Tibial nerve (tissue), 4 donors: ENCODE data around the gene ICE1. TPM values are rescaled to one million over a fixed set of nuclear protein-coding genes. Genes with fewer than 3 reads are reported as not detected.
"Not testable (repeated sequence)": the region's sequence is repeated elsewhere in the genome, so short reads cannot be mapped to it uniquely, and the experiment has no call there.

Source experiments
- DNase-seq, 2 donors: peaks; one replicate each; pipeline ENCODE4 v3.0.0-alpha.2; 2019; ENCODE audit warnings: low spot score in 2 of 2
- H3K27ac ChIP-seq, 4 donors: fragments of 200-600 bp; sonication (generic) in 3 of 4; one replicate each; pipeline ENCODE4 v1.5.1; 2017 to 2019; ENCODE audit warnings: mild to moderate bottlenecking in 1 of 4
- H3K27me3 ChIP-seq, 2 donors: fragments of 200-600 bp; sonication (generic) in 1 of 2; one replicate each; pipeline versions ENCODE4 v1.5.1 to v1.6.0; 2017 to 2019
- H3K36me3 ChIP-seq, 3 donors: fragments of 200-600 bp; sonication (generic); one replicate each; pipeline ENCODE4 v1.5.1; 2018 to 2019
- H3K4me1 ChIP-seq, 4 donors: fragments of 200-600 bp; sonication (generic) in 3 of 4; one replicate each; pipeline ENCODE4 v1.5.1; 2017 to 2019
- H3K4me3 ChIP-seq, 4 donors: fragments of 200-600 bp; sonication (generic) in 3 of 4; one replicate each; pipeline ENCODE4 v1.5.1; 2017 to 2019; ENCODE audit warnings: mild to moderate bottlenecking in 1 of 4, moderate library complexity in 1 of 4
- H3K9me3 ChIP-seq, 4 donors: fragments of 200-600 bp; sonication (generic) in 3 of 4; one replicate each; pipeline ENCODE4 v1.5.1; 2017 to 2019
- CTCF ChIP-seq, 5 experiments: fragments of 200-600 bp in 3 of 5; fragments of 450-650 bp in 2 of 5; sonication (generic) in 3 of 5; IDR thresholded peaks; one replicate each; pipeline ENCODE4 v1.5.1; 2016 to 2019; ENCODE audit warnings: antibody characterized with exemption in 5 of 5, mild to moderate bottlenecking in 3 of 5, moderate library complexity in 2 of 5
- EP300 ChIP-seq, 2 donors: sonication (generic); formaldehyde crosslinking; IDR thresholded peaks; one replicate each; pipeline ENCODE4 v1.6.1; 2017; ENCODE audit warnings: antibody characterized with exemption in 2 of 2, mild to moderate bottlenecking in 1 of 2
- POLR2A ChIP-seq, 2 donors: fragments of 450-650 bp; IDR thresholded peaks; one replicate each; pipeline ENCODE4 v1.6.1; 2017; ENCODE audit warnings: antibody characterized with exemption in 2 of 2, mild to moderate bottlenecking in 2 of 2, moderate library complexity in 2 of 2
- WGBS, 2 donors: methylation state at CpG; one replicate each; pipeline ENCODE4 v1.1.5; 2018; 5-methylcytosine and 5-hydroxymethylcytosine counted together
- total RNA-seq, 4 donors: library from RNA; depleted of rRNA; stranded (reverse); fragments of >200 nt; gene quantifications; one replicate each; pipeline ENCODE4 v1.1.0, GENCODE V29; 2016

The ICE1 gene
- total RNA-seq, 4 donors from 2014 or later, result 30.9 to 37.5 (median 33.7) TPM

- Histone ChIP-seq H3K4me3 (no peak overlapping the region), H3K4me1 (no peaks in the 10 kb centered on the region), H3K36me3 (no peaks in the 10 kb centered on the region), H3K27me3 (no peaks in the 10 kb centered on the region), H3K9me3 (no peaks in the 10 kb centered on the region), H3K27ac (no peak overlapping the region)
- DNase-seq, result no peak
- WGBS, 2 donors, result 60 to 66% methylated on average over 4 of the region's 4 CpGs
- no peak for TF ChIP-seq POLR2A (IDR thresholded peaks at IDR 0.05)
- no peak for TF ChIP-seq EP300 (IDR thresholded peaks at IDR 0.05)
- no peak for TF ChIP-seq CTCF (IDR thresholded peaks at IDR 0.05)
Observed at GRCh38 chr5:5512543-5512942, 90.1 kb downstream of the ICE1 start.

- not testable (repeated sequence) for H3K4me1 ChIP-seq, H3K9me3 ChIP-seq, DNase-seq, H3K27ac ChIP-seq, H3K27me3 ChIP-seq, H3K36me3 ChIP-seq, H3K4me3 ChIP-seq
- WGBS, 2 donors, result 90 to 92% methylated on average over 4 of the region's 4 CpGs
Observed at GRCh38 chr5:5520622-5521021, 98.1 kb downstream of the ICE1 start.

- Histone ChIP-seq H3K4me1 (no peaks in the 10 kb centered on the region), H3K27me3 (no peaks in the 10 kb centered on the region), H3K4me3 (no peak overlapping the region), H3K36me3 (no peaks in the 10 kb centered on the region), H3K9me3 (no peaks in the 10 kb centered on the region), H3K27ac (no peak overlapping the region)
- DNase-seq, result no peak
- no peak for TF ChIP-seq CTCF (IDR thresholded peaks at IDR 0.05)
- no peak for TF ChIP-seq POLR2A (IDR thresholded peaks at IDR 0.05)
- no peak for TF ChIP-seq EP300 (IDR thresholded peaks at IDR 0.05)
- WGBS, 2 donors, result 73 to 76% methylated on average over 8 of the region's 8 CpGs
Observed at GRCh38 chr5:5521029-5521428, 98.6 kb downstream of the ICE1 start.

- no peak for TF ChIP-seq POLR2A (IDR thresholded peaks at IDR 0.05)
- no peak for TF ChIP-seq CTCF (IDR thresholded peaks at IDR 0.05)
- no peak for DNase-seq
- Histone ChIP-seq H3K27ac (no peak overlapping the region), H3K4me1 (no peaks in the 10 kb centered on the region), H3K27me3 (no peaks in the 10 kb centered on the region), H3K4me3 (no peak overlapping the region), H3K9me3 (no peaks in the 10 kb centered on the region), H3K36me3 (no peaks in the 10 kb centered on the region)
- WGBS, 2 donors, result 81 to 86% methylated on average over 2 of the region's 2 CpGs
Observed at GRCh38 chr5:5521478-5521877, 99.0 kb downstream of the ICE1 start.

GRCh38 chr5:5522336-5522735, 99.9 kb downstream of the ICE1 start:
- Histone ChIP-seq H3K27me3 (no peaks in the 10 kb centered on the region), H3K4me1 (no peaks in the 10 kb centered on the region), H3K9me3 (no peaks in the 10 kb centered on the region), H3K4me3 (no peak overlapping the region), H3K27ac (no peak overlapping the region), H3K36me3 (no peaks in the 10 kb centered on the region)
- DNase-seq, result no peak
- WGBS, 2 donors, result 74 to 75% methylated on average over 2 of the region's 2 CpGs
- TF ChIP-seq EP300 (IDR thresholded peaks at IDR 0.05) (no peak), POLR2A (IDR thresholded peaks at IDR 0.05) (no peak), CTCF (IDR thresholded peaks at IDR 0.05) (no peak)

GRCh38 chr5:5523066-5523505, 100.6 kb downstream of the ICE1 start:
- H3K4me3 ChIP-seq, result no peak overlapping the region
- WGBS, 2 donors, result 87 to 92% methylated on average over 6 of the region's 6 CpGs
- TF ChIP-seq POLR2A (IDR thresholded peaks at IDR 0.05) (no peak), CTCF (IDR thresholded peaks at IDR 0.05) (no peak), EP300 (IDR thresholded peaks at IDR 0.05) (no peak)

More at GRCh38 chr5:5523066-5523505, 100.6 kb downstream of the ICE1 start:
- H3K27me3 ChIP-seq, result no peaks in the 10 kb centered on the region
- H3K9me3 ChIP-seq, result no peaks in the 10 kb centered on the region
- DNase-seq, result no peak
- H3K4me1 ChIP-seq, result no peaks in the 10 kb centered on the region
- H3K27ac ChIP-seq, result no peak overlapping the region
- H3K36me3 ChIP-seq, result no peaks in the 10 kb centered on the region
